Measurements from ENCODE around the gene ZNF628. TPM values are rescaled to one million over a fixed set of nuclear protein-coding genes. Genes with fewer than 3 reads are reported as not detected.

ZNF628 gene
- total and polyA plus RNA-seq, 2 of the 8 experiments (the other 6 are each of a cell fraction or from before 2014, with no cell fraction given), result 1.7 to 10.8 TPM

DNA sequence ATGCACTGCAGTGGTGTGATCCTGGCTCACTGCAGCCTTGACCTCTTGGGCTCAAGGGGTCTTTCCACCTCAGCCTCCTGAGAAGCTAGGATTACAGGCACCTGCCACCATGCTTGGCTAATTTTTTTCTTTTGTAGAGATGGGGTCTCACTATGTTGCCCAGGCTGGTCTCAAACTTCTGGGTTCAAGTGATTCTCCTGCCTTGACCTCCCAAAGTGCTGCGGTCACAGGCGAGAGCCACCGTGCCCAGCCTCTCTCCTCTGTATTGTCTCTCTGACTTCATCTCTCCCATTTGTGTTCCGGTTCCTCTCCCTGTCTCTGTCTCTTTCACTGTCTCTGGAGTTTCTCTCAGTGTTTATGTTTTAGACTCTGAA, 10.2 kb upstream of the ZNF628 start (continued):
- TF ChIP-seq TEAD4 (IDR thresholded peaks at IDR 0.05; ENCODE audit: low read depth, low read length) (no peak), CEBPB (IDR thresholded peaks at IDR 0.05; ENCODE audit: low read depth, low read length) (no peak), SP1 (IDR thresholded peaks at IDR 0.05; ENCODE audit: low read depth, low read length) (no peak), KDM5A (IDR thresholded peaks at IDR 0.05; ENCODE audit: low read length) (no peak), RBBP5 (IDR thresholded peaks at IDR 0.05; ENCODE audit: borderline replicate concordance, low read depth, low read length) (no peak)
